IPS-15b (cell line): ENCODE measurements around the gene SH3PXD2B.
"Not testable (repeated sequence)": the region's sequence is repeated elsewhere in the genome, so short reads cannot be mapped to it uniquely, and the experiment has no call there.

ENCODE experiments used
- H3K27me3 ChIP-seq: one replicate; pipeline ENCODE4 v1.6.1; 2013; ENCODE audit warnings: low read length; ENCODE audit not compliant: control insufficient read depth, insufficient read depth
- H3K36me3 ChIP-seq: one replicate; pipeline ENCODE4 v1.6.1; 2013; ENCODE audit warnings: low read length; ENCODE audit not compliant: control insufficient read depth, insufficient read depth
- H3K4me1 ChIP-seq: one replicate; pipeline ENCODE4 v1.6.1; 2013; ENCODE audit warnings: mild to moderate bottlenecking, low read length; ENCODE audit not compliant: control insufficient read depth, insufficient read depth
- H3K4me3 ChIP-seq: one replicate; pipeline ENCODE4 v1.5.1; 2013; ENCODE audit warnings: low read depth, low read length
- H3K9ac ChIP-seq: one replicate; pipeline ENCODE4 v1.6.1; 2013; ENCODE audit warnings: low read depth, mild to moderate bottlenecking, low read length
- H3K9me3 ChIP-seq: one replicate; pipeline ENCODE4 v1.6.1; 2013; ENCODE audit warnings: mild to moderate bottlenecking, low read length; ENCODE audit not compliant: control insufficient read depth, insufficient read depth

Gene SH3PXD2B

DNA sequence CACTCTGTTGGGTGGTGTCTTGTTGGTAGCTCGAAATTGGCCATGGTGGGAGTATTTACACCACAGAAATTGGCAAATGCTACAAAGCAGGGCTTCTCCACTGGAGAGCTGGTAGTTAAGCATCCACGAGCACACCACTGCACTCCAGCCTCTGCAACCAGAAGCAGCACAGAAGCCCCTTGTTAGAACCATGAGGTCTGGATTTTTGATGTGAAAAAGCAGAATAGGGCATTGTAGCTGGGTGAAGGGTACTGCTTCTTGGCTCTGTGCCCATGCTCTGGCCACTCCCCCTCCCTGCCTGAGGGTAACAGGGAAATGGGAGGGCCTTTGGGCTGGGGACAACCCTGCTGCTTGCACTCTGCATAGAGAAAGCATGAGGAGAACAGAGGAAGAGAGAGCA lies 89.6 kb downstream of the SH3PXD2B start:
- peaks cover 18% of the 10 kb centered on the region for H3K36me3 ChIP-seq
- no peaks in the 10 kb centered on the region for H3K27me3 ChIP-seq
- no peaks in the 10 kb centered on the region for H3K4me1 ChIP-seq
- no peak overlapping the region for H3K9ac ChIP-seq
- H3K4me3 ChIP-seq, result no peak overlapping the region
- H3K9me3 ChIP-seq, result no peaks in the 10 kb centered on the region

DNA sequence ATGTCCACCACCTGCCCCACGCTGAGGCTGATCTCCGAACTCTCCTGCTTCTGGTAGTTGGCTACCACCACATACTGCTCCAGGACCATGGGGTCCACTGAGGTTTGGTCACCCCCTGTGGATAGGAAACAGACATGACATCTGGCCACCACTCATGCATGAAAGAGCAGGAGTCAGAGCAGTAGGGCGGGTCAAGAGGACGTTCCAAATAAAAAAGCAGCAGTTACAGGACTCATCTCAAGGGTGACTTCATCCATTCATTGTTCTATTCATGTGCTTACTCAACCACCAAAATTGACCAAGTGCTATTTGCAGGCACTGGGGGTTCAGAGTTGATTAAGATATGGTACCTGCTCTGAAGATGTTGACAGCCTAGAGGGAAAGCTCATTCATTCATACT lies 91.6 kb downstream of the SH3PXD2B start:
- no peak overlapping the region for H3K9ac ChIP-seq
- no peaks in the 10 kb centered on the region for H3K4me1 ChIP-seq
- H3K36me3 ChIP-seq, result peaks cover 31% of the 10 kb centered on the region
- no peaks in the 10 kb centered on the region for H3K9me3 ChIP-seq
- H3K27me3 ChIP-seq, result no peaks in the 10 kb centered on the region
- H3K4me3 ChIP-seq, result no peak overlapping the region

DNA sequence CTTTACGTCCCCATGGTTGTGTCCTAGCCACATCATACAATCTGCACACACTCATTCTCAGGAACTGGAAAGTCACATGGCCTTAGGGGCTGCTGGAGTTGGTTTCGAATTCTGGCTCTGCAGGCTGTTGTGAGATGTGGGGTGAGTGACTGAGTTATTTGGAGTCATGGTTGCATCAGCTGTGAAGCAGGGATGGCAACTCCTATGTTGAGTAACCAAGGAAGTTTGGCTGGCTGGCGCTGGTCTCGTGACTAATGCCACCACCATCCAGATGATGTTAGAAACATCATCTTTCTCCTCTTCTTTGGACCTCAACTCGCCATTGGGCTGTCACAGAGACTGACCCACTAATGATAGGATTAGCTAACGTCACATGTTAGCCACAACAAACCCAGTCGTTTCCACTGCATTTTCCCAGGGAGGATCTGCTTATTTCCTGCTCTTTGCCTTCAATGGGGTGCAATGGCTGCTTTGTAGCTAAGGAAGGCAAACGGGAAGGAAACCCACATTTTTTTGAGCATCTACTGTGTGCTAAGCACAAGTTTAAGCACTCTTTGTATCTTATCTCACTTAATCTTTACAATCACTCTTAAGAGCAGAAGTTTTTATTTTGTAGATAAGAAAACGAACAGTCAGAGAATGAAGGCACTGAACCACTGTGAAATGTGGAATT lies 92.6 kb downstream of the SH3PXD2B start:
- H3K27me3 ChIP-seq, result no peaks in the 10 kb centered on the region
- no peak overlapping the region for H3K4me3 ChIP-seq
- H3K36me3 ChIP-seq, result peaks cover 35% of the 10 kb centered on the region
- H3K9me3 ChIP-seq, result no peaks in the 10 kb centered on the region
- no peaks in the 10 kb centered on the region for H3K4me1 ChIP-seq
- H3K9ac ChIP-seq, result no peak overlapping the region

DNA sequence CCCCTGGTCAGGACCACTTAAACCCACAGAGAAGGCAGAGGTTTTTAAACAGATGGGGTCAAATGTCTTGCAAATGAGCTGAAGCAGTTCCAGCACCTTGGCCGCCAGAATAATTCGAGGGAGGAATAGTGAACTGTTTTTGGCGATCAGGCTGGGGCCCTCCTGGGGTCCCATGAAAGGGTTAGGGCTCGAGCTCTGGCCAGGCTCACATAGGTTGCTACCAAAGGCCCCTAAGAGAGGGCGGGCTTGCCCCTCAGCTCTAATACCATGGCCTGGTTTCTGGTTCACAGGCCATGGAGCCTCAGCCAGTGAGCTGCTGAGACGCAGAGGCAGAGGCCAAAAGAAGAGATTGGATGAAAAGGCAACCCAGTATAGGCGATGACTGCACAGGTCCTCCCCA lies 96.0 kb downstream of the SH3PXD2B start:
- H3K4me3 ChIP-seq, result no peak overlapping the region
- H3K36me3 ChIP-seq, result peaks cover 56% of the 10 kb centered on the region
- H3K27me3 ChIP-seq, result no peaks in the 10 kb centered on the region
- H3K9me3 ChIP-seq, result no peaks in the 10 kb centered on the region
- no peaks in the 10 kb centered on the region for H3K4me1 ChIP-seq
- H3K9ac ChIP-seq, result no peak overlapping the region

DNA sequence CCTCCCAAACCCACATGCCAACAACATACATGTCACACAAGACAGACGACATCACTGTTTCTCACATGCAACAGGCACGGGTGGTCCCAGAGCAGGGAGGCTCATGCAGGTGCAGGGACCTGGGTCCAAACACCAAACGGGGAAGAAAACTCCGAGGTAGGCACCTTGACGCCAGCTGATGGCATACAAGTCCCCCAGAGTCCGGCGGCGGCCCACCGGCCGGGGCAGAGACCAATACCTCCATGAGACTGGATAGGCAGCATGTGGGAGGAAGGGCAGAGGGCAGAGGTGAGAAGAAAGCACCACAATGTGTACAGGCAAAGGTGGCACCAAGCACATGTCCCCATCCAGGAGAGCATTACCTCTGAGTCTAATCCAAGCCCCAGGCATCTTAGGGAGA lies 97.8 kb downstream of the SH3PXD2B start:
- no peaks in the 10 kb centered on the region for H3K9me3 ChIP-seq

DNA sequence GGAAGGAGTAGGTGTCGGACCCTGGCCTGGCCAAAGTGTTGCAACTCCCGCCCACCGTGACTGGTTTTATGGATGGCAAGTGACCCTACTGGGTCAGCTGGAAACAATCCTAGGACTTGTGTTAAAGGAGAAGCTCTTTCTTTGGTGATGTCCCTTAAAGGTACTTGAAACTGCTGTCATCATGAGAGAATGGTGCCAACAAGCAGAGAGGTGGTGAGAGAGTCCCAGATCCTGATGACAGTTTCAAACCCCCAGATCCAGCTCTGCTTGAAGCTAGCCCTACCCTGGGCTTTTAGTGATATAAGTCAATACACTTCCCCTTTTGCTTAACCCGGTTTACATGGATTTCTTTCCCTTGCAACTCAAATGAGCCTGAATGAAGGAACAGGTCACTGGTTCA lies 98.3 kb downstream of the SH3PXD2B start:
- Histone ChIP-seq H3K36me3 (peaks cover 44% of the 10 kb centered on the region), H3K9ac (no peak overlapping the region), H3K27me3 (no peaks in the 10 kb centered on the region), H3K4me1 (no peaks in the 10 kb centered on the region), H3K9me3 (no peaks in the 10 kb centered on the region), H3K4me3 (no peak overlapping the region)

More for the DNA sequence above, 97.8 kb downstream of the SH3PXD2B start:
- Histone ChIP-seq H3K4me3 (no peak overlapping the region), H3K27me3 (no peaks in the 10 kb centered on the region), H3K4me1 (no peaks in the 10 kb centered on the region), H3K9ac (no peak overlapping the region), H3K36me3 (peaks cover 46% of the 10 kb centered on the region)

DNA sequence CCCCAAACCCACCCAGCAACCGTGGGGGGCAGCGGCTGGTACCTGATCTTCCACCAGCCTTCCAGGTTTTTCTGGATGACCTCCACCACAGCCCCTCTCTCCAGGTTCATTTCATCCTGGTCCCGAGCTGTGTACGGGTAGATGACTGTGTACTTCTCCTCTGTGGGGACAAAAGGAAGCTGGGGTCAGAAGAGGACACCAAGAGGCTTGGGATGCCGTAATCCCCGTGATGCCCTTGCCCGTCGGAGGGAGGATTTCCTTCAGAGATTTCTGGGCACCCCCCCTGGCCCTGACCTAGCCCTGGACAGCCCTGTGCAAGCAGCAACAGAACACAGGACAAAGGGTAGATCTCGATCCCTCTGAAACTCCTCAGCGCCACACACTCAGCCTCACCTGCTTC lies 100.5 kb downstream of the SH3PXD2B start:
- Histone ChIP-seq H3K36me3 (peaks cover 47% of the 10 kb centered on the region), H3K9ac (no peak overlapping the region), H3K4me3 (no peak overlapping the region), H3K27me3 (no peaks in the 10 kb centered on the region), H3K9me3 (no peaks in the 10 kb centered on the region), H3K4me1 (no peaks in the 10 kb centered on the region)

DNA sequence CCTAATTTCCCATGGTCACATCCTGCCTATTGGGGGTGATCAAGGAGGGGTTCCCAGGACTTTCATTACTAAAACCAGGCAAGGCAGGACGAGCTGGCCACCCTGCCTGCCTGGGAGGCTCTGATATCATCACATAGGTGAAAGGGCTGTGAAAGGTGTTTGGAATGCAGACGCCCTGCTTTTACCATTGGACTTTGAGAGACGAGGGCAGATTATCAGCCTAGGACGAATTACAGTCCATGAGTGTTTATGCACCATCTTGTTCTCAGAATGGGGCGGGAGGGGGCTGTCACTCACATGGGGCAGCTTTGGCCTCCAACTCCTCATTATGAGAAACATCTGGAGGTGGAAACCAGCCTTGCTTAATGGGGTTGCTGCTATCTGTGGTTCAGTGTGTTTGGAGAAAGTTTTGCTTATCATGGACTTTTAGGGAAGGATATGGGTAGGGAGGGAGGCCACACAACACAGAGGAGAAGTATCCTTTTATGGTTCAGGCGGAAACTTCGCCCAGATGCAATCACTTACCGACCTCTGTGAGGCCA lies 101.0 kb downstream of the SH3PXD2B start:
- Histone ChIP-seq H3K4me1 (no peaks in the 10 kb centered on the region), H3K9ac (no peak overlapping the region), H3K27me3 (no peaks in the 10 kb centered on the region), H3K36me3 (peaks cover 42% of the 10 kb centered on the region), H3K4me3 (no peak overlapping the region), H3K9me3 (no peaks in the 10 kb centered on the region)

DNA sequence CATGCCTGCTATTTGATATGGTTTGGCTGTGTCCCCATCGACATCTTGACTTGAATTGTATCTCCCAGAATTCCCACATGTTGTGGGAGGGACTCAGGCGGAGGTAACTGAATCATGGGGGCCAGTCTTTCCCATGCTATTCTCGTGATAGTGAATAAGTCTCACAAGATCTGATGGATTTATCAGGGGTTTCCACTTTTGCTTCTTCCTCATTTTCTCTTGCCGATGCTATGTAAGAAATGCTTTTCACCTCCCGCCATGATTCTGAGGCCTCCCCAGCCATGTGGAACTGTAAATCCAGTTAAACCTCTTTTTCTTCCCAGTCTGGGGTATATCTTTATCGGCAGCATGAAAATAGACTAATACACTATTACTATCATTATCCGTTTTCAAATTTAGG lies 101.8 kb downstream of the SH3PXD2B start:
- H3K4me3 ChIP-seq, H3K27me3 ChIP-seq, H3K9me3 ChIP-seq, H3K9ac ChIP-seq, H3K4me1 ChIP-seq: not testable (repeated sequence)
- peaks cover 34% of the 10 kb centered on the region for H3K36me3 ChIP-seq

DNA sequence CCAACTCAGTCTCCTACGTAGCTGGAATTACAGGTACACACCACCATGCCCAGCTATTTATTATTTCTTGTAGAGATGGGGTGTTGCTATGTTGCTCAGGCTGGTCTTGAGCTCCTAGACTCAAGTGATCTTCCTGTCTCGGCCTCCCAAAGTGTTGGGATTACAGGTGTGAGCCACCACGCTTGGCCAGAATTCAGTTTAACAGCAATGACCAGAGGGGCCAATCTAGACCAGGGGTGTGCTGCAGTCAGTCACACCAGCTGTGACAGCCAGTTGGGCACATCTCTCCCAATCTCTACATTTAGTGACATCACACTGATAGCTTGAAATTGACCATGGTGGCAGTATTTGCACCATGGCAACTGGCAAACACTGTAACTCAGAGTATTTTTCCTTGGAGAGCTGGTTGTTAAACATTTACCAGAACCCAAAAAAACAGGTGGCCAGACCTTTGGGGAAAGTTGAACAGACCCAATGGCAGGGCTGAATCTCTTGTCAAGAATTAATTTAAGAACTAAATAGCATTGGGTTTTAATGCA lies 103.0 kb downstream of the SH3PXD2B start:
- Histone ChIP-seq H3K36me3 (peaks cover 35% of the 10 kb centered on the region), H3K4me3 (no peak overlapping the region), H3K9ac (no peak overlapping the region), H3K9me3 (no peaks in the 10 kb centered on the region), H3K4me1 (no peaks in the 10 kb centered on the region), H3K27me3 (no peaks in the 10 kb centered on the region)

DNA sequence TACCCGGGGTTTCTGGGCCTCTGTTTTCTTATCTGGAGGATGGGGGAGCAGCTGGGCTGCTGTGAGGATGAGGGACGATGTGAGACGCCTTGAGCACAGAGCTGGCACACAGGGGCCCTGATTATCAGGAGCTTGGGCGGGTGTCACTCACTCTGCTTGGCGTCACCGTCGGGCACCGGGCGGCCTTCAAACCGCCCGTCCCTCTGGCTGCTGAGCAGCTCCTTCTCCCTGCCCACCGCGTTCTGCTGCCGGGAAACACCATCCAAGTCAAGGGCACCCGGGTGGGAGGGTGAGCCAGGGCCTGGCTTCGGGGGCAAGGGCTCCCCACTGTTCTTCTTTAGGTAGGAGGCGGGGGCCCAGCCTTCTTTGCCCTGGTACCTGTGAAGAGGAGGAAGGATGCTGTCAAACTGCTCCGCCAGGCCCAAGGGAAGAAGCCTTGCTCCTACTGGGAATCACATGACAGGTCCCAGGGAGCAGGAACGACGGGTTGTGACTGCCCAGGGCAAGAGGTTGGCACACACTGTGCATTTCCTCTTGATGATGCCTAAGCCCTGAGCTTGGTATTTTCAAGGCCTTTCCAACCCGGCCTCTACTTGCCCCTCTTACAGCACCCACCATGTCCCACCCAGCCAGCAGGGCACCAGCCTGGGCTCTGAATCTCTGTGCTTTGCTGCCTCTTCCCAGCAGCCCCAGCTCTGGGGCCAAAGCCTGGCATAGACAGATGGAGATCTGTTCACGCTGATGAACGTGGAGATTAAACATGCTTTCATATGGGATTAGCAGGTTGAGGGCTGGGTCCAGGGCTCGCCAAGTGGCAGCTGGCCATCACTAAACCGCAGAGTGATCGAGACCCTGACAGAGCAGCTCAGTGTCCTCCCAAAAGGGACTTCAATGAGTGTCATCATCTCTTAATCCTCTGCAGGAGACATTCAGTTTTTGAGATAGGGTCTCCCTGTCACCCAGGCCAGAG lies 103.8 kb downstream of the SH3PXD2B start:
- Histone ChIP-seq H3K9ac (no peak overlapping the region), H3K4me3 (no peak overlapping the region), H3K36me3 (peaks cover 38% of the 10 kb centered on the region), H3K27me3 (no peaks in the 10 kb centered on the region), H3K9me3 (no peaks in the 10 kb centered on the region), H3K4me1 (no peaks in the 10 kb centered on the region)
